DMS153 treated with DMSO at 0.1 percent for 48 hours (cell line): ENCODE results near the gene RAP1GAP2.

ENCODE experiments used
- DNase-seq: peaks from one replicate; lab custom pipeline; 2025; ENCODE audit not compliant: unreplicated experiment; lab: John Stamatoyannopoulos, UW

The RAP1GAP2 gene

DNA sequence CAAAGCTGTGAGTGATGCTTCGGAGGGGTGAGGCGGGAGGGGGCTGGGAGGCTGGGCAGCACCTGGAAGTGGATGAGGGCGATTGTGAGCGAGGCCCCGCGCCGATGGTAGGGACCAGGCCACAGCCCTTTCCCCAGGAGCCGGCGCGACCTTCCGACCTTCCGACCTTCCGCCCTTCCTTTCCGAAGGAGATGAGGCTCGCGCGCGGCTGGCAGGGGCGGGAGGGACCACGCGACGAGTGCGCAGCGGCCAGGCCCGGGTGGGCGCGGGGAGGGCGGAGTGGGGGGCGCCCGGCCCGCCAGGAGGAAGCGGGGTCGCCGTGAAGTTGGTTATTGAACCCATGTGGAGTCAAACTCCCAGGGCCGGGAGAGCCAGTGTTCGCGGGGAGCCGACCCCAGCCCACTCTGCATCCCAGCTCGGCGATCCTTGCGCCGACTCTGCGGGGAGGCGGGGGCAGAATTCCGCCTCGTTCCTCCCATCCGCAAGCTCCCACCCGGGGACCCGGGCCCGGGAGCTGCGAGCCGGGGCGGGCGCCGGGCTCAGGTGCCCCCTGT, 56.6 kb downstream of the RAP1GAP2 start:
- DNase-seq, result no peak

DNA sequence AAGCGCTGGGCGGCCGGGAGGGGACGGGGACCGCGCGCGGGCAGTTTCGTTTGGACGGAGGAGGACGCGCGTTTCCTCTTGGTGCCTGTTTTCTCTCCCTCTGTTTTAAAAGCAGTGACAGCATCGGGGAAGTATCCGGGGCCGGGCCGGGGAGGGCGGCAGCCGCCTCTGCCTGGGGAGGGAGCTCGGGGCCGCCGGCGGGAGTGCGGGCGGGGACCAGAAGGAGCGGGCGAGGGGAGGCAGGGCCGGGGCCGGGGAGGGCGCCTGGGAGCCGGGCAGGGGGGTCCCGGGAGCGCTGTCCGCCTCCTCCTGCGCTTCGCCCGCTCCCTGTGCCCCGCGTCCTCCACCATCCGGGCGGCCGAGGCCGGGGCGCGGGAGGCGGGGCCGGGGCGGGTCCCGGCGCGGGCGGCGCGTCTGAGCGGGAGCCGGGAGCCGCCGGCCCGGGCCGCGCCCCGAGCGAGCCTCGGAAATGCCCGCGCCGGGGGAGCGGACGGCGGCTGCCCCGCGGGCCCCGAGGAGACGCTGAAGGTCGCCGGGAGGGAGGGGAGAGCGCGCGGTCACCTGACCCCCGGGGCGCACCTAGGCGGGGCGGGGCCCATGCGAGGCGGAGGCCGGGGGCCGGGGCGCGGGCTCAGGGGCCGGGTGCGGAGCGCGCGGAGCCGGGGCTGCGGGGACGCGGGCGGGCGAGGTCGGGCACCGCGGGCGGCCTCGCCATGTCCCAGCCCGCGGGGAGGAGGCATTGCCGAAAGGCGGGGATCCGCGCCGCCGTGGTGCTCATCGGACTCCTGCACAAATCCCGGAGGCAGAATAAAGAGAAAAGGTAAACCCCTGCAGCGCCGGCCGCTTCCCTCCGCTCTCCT, 57.3 kb downstream of the RAP1GAP2 start:
- DNase-seq, result no peak

DNA sequence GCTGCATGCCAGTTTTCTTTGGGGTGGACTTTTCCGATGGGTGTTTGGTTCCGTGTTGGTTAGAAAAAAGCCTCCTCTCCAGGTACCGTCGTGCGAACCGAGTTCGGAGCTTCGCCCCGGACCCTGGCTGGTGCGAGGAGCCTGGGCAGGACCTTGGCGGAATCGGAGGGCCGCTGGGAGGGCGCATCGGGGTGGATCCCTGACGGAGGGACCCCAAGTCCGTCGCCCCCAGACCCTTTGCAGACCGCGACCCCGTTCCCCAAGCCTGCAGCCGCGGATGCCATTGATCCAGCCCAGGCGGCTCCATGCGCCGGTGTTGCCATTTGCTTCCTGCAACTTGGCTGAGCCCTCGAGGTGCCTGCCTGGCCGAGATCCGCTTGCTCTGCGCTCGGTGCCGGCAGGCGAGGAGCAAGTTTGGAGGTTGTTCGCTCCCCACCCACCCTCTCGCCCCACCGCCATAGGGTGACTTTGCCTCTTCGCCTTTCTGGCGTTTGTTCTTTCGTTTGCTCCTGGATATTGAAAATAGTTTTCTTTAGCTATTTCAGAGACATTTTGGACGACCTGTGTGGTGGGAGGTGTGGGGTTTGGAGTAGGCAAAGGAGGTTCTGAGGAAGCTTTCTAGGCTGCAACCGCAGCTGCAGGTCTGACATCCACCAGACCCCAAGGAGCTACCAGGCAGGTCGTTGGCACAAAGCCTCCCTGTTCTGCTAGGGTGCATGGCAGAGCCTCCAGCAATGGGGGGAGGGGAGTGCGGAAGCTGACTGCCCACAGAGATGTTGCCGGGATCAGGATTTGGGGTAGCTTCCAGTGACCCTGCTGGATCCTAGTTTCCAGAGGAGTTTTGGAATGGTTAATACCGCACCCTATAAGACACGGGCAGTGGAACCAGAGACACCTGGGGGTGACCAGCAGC, 58.2 kb downstream of the RAP1GAP2 start:
- no peak for DNase-seq

DNA sequence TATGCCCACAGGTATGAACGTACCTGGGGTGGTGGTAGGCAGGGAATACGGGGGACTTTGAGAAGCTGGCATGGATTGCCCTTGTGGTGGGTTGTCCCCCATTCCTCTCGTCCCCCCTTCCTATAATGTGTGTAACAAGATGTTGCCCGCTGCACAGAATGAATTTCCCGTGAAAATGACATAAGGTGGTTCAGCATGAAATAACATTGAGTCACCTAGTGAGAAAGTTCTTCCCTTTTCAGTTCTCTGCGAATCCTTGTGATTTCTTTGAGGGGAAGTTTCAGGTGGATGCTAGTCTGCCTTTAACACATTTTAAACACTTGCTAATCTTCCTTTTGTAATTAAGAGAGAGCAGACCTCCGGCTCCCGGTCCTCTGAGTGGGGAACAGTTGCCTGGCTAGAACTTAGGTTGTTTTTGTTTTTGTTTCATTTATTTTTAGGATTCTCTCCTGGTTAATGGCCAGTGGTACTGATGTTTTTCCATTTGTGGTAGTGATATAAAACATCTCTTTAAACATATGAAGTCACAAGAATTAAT, 58.9 kb downstream of the RAP1GAP2 start:
- DNase-seq, result no peak

DNA sequence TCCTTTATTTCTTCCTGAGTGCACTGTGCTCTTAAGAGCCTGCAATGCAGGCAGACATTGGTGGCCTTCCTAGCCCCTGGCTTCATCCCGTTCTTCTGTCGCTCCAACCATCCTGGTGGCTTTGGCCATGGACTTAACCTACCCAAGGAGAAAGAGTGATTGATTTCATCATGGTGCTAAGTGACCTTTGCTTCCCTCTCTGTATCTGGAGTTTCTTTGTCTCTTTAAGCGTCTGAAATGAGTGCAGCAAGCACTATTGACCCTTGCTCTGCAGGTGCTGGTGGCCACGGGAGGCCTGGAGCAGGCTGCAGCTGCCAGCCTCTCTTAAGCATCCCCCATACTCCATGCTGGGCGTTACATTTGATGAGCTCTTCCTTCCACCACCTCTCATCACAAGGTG, 60.5 kb downstream of the RAP1GAP2 start:
- no peak for DNase-seq

DNA sequence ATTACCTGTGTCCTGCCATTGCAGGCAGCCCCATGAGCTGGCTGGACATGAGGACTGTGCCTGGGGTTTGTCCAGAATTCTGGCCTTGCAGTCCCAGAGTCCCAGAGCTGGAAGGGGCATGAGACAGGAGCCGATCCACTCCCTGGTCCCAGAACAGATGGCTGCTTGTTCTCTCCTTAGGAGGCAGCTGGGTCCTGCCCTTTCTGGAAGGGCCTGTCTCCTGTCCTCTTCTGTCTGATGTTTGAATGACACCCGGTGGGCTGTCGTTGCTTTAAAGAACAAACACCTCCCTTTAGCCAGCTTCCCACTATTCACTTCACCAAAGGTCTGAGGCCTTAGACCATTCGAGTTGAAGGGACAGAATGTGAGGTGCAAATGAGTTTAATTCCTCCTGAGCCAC, 63.8 kb downstream of the RAP1GAP2 start:
- DNase-seq, result no peak

DNA sequence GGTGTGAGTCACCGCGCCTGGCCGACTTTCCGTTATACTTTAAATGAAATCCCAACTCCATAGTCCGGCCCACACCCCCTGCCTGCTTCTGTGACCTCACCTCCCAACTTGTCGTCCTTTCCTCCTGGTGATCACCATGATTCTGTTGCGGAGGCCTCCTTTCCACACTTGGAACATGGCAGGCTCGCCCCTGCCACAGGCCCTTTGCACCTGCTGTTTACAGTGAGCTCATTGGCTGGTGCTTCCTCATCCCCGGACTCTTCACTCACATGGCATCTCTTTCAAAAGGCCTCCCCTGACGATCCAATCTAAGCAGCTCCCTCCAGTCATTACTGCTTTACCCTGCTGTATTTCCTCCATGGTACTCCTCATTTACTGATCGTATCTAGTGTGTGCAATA, 64.6 kb downstream of the RAP1GAP2 start:
- no peak for DNase-seq

DNA sequence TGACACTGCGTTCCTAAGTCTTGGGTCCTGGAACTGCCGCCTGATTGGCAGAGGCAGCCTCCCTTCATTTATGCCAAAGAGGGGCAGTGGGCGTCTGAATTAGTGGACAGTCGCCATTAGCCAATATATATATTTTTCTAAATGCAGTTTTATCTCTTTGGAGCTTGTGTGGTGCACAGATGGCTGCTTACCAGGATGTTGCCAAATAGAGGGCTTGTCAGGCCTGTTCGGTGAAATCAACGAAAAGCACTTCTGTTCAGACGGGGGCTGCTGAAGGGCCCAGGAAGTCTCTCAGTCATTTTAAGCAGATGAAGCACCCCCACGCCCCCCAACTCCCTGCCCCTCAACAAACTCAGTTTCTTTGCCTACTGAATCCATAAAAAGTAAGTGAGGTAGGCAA, 66.0 kb downstream of the RAP1GAP2 start:
- no peak for DNase-seq

DNA sequence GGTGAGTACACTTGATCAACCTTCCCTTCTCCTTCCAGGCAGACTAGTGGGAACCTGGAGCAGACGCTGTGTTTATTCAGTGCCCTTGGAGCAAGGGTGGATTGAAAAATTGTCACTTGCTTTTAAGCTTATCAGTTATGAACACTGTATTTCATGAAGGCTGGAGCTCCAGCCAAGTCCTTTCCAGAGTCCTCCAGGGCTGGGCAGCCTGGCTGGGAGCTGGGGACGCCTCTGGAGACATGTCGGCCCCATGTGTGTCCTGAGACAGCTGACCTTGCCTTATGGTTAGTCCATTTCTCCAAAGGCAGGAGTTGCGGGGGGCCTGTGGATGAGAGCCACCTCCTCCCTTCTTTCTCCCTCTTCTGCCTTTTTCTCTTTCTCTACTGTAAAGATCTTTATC, 67.0 kb downstream of the RAP1GAP2 start:
- no peak for DNase-seq

DNA sequence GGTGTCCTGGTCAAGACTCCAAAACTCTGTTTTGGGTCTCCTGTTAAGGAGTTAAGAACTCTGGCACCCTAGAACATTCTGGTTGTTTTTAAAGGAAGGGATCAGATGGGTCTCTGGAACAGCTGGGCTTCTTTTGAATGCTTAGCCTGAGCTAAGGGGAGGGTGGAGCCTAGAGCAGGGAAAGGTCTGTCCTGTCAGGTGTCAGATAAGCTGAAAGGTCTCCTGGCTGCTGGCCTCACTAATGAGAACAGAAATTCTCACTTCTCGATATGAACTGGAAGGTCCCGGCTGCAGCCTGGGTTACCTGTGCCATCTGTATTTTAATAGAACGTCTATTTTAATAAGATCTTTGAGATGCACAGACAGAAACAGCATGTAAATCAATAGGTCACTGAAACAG, 69.0 kb downstream of the RAP1GAP2 start:
- no peak for DNase-seq

DNA sequence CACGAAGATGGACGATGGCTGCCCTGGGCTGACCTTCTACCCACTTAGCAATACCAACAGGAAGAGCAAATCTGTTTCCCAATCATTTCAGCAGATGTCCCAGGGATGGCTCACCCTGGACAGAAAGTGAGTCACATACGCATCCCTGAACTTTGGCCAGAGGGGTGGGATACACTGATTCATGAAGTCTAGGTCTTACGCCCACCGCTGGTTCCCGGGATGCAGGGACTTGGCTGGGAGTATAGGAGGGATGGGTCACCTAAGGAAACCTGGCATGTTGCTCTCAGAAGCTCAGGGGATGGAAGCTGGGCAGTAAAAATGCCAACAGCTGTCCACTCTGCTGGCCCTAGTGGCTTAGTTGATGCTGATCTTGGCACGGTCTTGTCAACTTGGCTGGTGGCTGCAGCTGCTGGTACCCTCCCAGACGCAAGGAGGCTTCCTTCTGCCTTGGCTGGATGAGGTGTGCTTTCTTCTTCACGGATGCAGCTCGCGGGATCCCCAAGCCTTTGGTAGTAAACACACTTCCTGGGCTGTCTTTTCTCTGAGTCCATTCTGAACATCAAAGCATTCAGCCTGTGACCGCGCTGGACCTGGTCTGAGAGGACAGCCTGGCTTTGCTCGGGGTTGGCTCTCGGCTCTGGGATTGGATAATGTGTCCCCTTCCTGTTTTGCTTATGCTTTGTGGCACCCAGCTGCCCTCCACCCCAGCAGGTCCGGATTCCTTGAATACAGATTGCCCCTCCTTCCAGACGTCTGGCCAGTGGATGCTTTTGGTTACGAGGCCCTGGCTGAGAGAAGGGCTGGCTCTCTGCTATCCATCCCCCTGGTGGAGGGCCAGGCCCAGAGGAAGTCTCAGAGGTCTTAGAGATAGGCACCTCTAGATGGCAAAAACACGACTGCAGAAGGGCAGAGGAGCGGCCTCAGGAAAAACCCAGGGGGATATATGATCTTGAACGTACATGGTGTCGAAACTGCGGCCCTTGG, 71.5 kb downstream of the RAP1GAP2 start:
- no peak for DNase-seq

DNA sequence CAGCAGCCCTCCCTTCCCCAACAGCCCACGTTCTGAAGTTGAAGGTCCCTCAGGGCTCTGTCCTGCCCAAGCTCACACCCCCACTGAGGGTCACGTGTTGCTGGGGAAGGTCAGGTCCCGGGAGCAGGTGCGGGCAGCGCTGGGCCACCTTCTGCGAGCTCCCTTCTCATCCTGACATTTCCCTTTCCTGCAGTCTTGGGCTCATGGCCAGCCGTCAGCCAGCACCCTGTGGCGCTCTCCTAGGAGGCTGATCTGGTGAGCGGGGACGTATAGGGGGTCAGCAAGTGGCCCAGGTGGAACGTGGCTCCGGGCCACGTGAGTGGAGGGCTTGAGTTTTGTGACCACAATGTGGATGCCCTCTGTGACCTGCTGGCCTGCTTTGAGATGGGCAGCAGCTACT, 73.4 kb downstream of the RAP1GAP2 start:
- no peak for DNase-seq

DNA sequence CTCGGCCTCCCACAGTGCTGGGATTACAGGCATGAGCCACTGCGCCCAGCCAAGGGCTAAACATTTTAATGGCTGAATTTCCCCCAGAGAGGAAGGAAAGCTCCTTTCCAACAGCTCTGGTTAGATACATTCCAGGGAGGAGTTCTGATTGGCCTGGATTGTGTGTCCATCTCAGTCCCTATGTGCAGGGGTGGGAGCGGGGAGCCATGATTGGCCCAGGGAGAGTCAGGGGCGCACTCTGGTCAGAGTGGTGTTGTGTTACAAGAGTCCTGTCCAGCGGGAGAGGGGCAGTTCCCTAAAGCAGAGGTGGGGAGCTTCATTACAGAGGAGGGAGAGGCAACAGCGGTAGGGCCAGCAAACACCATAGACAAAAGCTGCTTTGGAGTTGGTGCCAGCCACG, 75.0 kb downstream of the RAP1GAP2 start:
- DNase-seq, result no peak

DNA sequence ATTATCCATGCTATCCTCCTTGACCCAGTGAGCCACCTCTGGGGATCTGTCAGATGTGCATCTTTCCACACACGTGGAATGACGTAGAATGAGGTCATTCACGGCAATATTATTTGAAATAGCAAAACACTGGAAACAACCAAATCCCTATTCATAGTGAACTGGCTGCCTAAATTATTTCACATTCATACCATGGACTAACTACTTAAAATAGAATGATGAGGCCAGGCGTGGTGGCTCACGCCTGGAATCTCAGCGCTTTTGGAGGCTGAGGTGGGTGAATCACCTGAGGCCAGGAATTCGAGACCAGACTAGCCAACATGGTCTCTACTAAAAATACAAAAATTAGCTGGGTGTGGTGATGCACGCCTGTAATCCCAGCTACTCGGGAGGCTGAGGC, 75.5 kb downstream of the RAP1GAP2 start:
- no peak for DNase-seq

DNA sequence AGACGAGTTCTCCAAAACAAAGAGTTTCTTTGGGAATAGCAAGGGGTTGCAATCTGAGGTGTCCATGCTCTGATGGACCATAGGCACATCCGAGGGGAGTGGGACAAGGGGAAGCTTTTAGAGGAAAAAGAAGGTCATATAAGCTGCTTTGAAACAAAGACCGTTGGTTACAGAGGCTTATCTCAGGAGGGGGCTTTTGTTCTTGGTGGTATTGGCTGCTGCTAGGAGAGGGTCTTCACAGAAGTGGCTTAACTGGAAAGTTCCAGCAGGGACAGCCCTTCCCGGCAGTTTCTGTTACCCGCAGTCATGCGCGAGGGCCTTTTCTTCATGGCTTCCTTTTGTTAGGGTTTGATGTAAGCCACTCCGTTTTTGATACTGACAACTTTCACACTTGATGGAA, 76.0 kb downstream of the RAP1GAP2 start:
- no peak for DNase-seq

DNA sequence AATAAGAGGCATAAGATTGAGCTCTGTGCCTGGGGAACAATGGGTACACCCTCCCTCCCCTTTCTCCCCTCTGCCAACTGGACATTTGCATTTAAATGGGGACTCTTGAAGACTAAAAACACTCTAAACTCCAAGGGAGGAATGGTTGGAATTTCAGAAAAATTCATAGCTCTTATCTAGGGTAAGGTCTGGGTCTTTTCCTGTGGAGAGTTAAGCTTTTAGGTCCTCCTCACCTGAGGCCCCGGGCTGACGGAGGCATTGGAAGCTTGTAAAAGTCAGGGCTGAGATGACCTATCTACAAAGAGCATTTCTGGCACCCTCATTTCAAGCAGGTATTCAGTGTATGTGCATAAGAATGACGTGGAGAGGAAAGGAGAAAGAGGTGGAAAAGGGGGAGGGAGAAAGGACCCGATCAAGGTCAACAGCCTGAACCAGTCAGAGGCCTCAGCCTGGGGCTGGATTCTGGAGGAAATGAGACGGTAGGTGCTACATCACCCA, 78.0 kb downstream of the RAP1GAP2 start:
- no peak for DNase-seq

DNA sequence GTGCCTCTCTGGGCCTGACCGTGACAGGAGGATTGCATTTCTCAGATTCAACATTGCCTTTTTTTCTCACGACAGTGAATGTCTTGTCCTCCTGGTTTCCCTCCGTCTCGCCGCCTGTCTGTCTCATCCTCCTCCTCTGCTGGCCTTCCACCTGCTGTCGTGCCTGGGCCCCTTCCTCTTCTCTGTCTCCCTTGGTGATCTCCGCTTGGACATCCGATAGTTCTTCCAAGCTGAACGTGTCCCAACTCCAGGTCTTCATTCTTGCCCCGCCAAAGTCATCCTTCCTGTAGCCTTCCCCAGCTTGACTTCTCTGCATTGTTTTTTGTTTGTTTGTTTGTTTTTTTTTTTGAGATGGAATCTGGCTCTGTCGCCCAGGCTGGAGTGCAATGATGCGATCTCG, 79.4 kb downstream of the RAP1GAP2 start:
- no peak for DNase-seq

DNA sequence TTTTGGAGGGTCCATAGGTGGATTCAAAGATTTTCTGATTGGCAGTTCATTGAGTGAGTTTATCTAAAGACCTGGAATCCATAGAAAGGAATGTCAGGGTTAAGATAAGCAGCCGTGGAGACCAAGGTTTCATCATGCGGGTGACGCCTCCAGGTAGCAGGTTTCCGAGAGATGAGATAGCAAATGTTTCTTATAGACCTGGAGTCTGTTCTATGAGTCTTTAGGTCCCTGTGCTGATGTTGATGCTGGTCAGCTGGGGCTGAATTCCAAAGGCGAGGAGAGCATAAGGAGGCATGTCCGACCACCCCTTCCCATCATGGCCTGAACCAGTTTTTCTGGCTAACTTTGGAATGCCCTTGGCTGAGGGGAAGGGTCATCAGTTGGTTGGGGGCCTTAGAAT, 80.2 kb downstream of the RAP1GAP2 start:
- DNase-seq, result no peak

DNA sequence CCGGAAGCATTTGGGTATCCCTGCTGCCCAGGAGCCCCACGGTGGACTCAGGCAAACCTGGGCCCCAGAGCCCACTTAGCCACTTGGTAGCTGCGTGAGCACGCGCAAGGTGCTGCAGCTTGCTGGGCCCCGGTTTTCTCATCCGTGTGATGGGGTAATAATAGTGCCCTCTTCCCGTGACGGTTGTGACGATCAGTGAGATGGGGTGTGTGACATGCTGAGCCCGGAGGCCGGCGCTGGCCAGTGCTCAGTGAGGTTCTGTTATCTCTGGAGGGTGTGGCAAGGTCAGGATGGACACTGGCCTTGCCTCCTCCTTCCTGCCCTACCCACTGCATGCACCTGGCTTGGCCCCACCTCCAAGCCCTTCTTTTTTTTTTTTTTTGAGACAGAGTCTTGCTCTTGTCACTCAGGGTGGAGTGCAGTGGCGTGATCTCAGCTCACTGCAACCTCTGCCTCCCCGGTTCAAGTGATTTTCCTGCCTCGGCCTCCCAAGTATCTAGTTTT, 82.6 kb downstream of the RAP1GAP2 start:
- no peak for DNase-seq

DNA sequence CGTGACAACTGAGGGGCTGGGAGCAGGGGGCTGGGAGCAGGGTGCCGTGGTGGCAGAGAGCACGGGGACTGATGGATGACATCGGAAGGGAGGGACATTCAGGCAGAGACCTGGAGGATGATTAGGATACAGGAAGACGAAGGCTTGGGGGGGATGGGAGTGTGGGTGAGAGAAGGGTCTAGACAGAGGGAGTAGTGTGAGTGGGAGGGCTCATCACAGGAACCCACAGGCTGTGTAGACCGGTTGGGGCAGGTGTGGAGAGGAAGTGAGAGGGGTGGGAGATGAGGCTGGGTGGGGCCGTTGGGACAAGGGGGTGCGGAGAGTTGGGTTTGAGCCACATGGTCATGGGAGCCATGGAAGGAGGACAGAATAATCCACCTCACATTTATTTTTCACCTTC, 83.8 kb downstream of the RAP1GAP2 start:
- no peak for DNase-seq
